Endothelial cell of umbilical vein (primary cell): ENCODE results near the gene CIITA. TPM values are rescaled to one million over a fixed set of nuclear protein-coding genes. Genes with fewer than 3 reads are reported as not detected.

Experiments used
- BruUV-seq: library from RNA; stranded (reverse); fragments of 400-500 nt; replicated peaks from 2 replicates; lab custom pipeline; 2021; lab: Mats Ljungman, UMichigan
- CTCF ChIA-PET: fragments of 300-600, 350-600 bp; sonication (Branson Sonifier 250); formaldehyde crosslinking; loops from one replicate; lab custom pipeline; 2021; ENCODE audit warnings: antibody characterized with exemption, inconsistent platforms; lab: Charles Lee
- POLR2A ChIA-PET: fragments of 300-600, 350-600 bp; sonication (Branson Sonifier 250); formaldehyde crosslinking; loops from one replicate; lab custom pipeline; 2021; ENCODE audit warnings: antibody characterized with exemption, inconsistent platforms; lab: Charles Lee
- DNase-seq: peaks from one replicate; pipeline ENCODE4 v3.0.0-alpha.2; 2011; ENCODE audit warnings: low read depth, low spot score
- FAIRE-seq: peaks from 2 replicates; lab custom pipeline; 2011; peaks lifted over from hg19 to GRCh38; lab: Jason Lieb, UNC
- H2AFZ ChIP-seq: 2 replicates; pipeline ENCODE4 v1.6.0; 2012; ENCODE audit warnings: low read depth, low read length, control low read depth, inconsistent platforms
- H3K27ac ChIP-seq: 2 replicates; pipeline ENCODE4 v1.5.1; 2011; ENCODE audit warnings: low read depth, mild to moderate bottlenecking, control low read depth, low read length, moderate library complexity; ENCODE audit not compliant: insufficient read depth
- H3K27me3 ChIP-seq, 2 experiments: 2 replicates each; pipeline versions ENCODE4 v1.6.0 to v1.6.1; 2011; ENCODE audit warnings: low read length in 2 of 2, mixed read lengths in 1 of 2; ENCODE audit not compliant: control insufficient read depth in 2 of 2, insufficient read depth in 2 of 2
- H3K36me3 ChIP-seq, 2 experiments: 2 replicates in 1 of 2; 3 replicates in 1 of 2; pipeline ENCODE4 v1.5.1; 2011; ENCODE audit warnings: low read length in 2 of 2, mild to moderate bottlenecking in 1 of 2, moderate library complexity in 1 of 2; ENCODE audit not compliant: control insufficient read depth in 2 of 2, insufficient read depth in 2 of 2; ENCODE audit errors: extremely low read depth in 1 of 2
- H3K4me1 ChIP-seq: 3 replicates; pipeline ENCODE4 v1.5.1; 2011; ENCODE audit warnings: mild to moderate bottlenecking, low read length; ENCODE audit not compliant: control insufficient read depth, insufficient read depth; ENCODE audit errors: extremely low read depth
- H3K4me2 ChIP-seq: 2 replicates; pipeline ENCODE4 v1.6.1; 2011; ENCODE audit warnings: low read length, control low read depth, mixed read lengths; ENCODE audit not compliant: insufficient read depth
- H3K4me3 ChIP-seq, 3 experiments: fragments of 200-600 bp in 1 of 3; sonication (generic), shearing (Covaris generic) in 1 of 3; replicated peaks in 1 of 3; 2 replicates each; pipeline ENCODE4 v1.5.1; 2011 to 2016; ENCODE audit warnings: control low read depth in 3 of 3, low read length in 3 of 3, mild to moderate bottlenecking in 2 of 3, inconsistent platforms in 1 of 3, low read depth in 1 of 3, moderate library complexity in 1 of 3; ENCODE audit not compliant: insufficient read depth in 1 of 3
- H3K79me2 ChIP-seq: 2 replicates; pipeline ENCODE4 v1.6.0; 2012; ENCODE audit warnings: low read length, inconsistent platforms; ENCODE audit not compliant: control insufficient read depth, insufficient read depth
- H3K9ac ChIP-seq: replicated peaks from 2 replicates; pipeline ENCODE3; 2011; ENCODE audit warnings: low read length, control low read depth; ENCODE audit not compliant: insufficient read depth; ENCODE audit errors: extremely low read depth
- H3K9me1 ChIP-seq: replicated peaks from 3 replicates; pipeline ENCODE4 v1.6.0; 2011; ENCODE audit warnings: mild to moderate bottlenecking, low read length; ENCODE audit not compliant: control insufficient read depth, insufficient read depth; ENCODE audit errors: extremely low read depth
- H3K9me3 ChIP-seq: replicated peaks from 2 replicates; pipeline ENCODE4 v1.5.1; 2012; ENCODE audit warnings: low read length, inconsistent platforms; ENCODE audit not compliant: control insufficient read depth, insufficient read depth
- H4K20me1 ChIP-seq: replicated peaks from 2 replicates; pipeline ENCODE3; 2011; ENCODE audit warnings: mild to moderate bottlenecking, low read length; ENCODE audit not compliant: control insufficient read depth, insufficient read depth; ENCODE audit errors: extremely low read depth
- EZH2 ChIP-seq: IDR thresholded peaks from 2 replicates; pipeline ENCODE4 v1.6.1; 2012; ENCODE audit warnings: borderline replicate concordance, low read depth, mild to moderate bottlenecking, moderate library complexity, low read length, inconsistent platforms; ENCODE audit not compliant: severe bottlenecking
- FOS ChIP-seq: IDR thresholded peaks from 2 replicates; pipeline ENCODE4 v1.6.1; 2011; ENCODE audit warnings: mild to moderate bottlenecking, low read length, moderate library complexity, borderline replicate concordance; ENCODE audit not compliant: insufficient read depth
- GATA2 ChIP-seq: IDR thresholded peaks from 2 replicates; pipeline ENCODE4 v1.7.0; 2011; ENCODE audit warnings: low read depth, mild to moderate bottlenecking, moderate library complexity, mixed read lengths, low read length; ENCODE audit not compliant: insufficient read length, insufficient read depth
- JUN ChIP-seq: IDR thresholded peaks from 2 replicates; pipeline ENCODE4 v1.6.1; 2011; ENCODE audit warnings: borderline replicate concordance, low read depth; ENCODE audit not compliant: insufficient read length, insufficient read depth
- MYC ChIP-seq: IDR thresholded peaks from one replicate; pipeline ENCODE4 v1.6.1; 2011; ENCODE audit warnings: mild to moderate bottlenecking, low read depth, low read length
- POLR2A ChIP-seq: IDR thresholded peaks from 2 replicates; pipeline ENCODE4 v1.6.1; 2012; ENCODE audit warnings: low read depth, mild to moderate bottlenecking, control low read depth, low read length
- POLR2AphosphoS5 ChIP-seq: IDR thresholded peaks from 2 replicates; pipeline ENCODE4 v1.6.1; 2012; ENCODE audit warnings: low read depth, mild to moderate bottlenecking, control low read depth, low read length, moderate library complexity; ENCODE audit not compliant: insufficient read depth
- dilution Hi-C: fragments of 300-500 bp; cut with MboI; formaldehyde crosslinking; loops from one replicate; pipeline ENCODE4 v1.15.0; 2019; ENCODE audit warnings: low sequenced_read_pairs; ENCODE audit not compliant: extremely low pct_ligation_motif_present
- intact Hi-C: fragments of 100-400 bp; cut with micrococcal nuclease; formaldehyde crosslinking; loops from one replicate; pipeline ENCODE4 v1.10.0; 2022
- polyA plus RNA-seq, 4 experiments: library from polyadenylated mRNA; depleted of rRNA in 3 of 4; stranded (reverse) in 3 of 4; unstranded in 1 of 4; fragments of >200 nt; gene quantifications; 2 replicates each; pipeline versions ENCODE4 v1.2.1 to v1.2.3, GENCODE V29; 2011 to 2012; ENCODE audit warnings: missing spikeins in 1 of 4
- total RNA-seq: library from RNA; stranded (reverse); gene quantifications from 2 replicates; pipeline ENCODE4 v1.2.3, GENCODE V29; 2021
- TF ChIP-seq, protein P1 (sequence below), 2 donors: IDR thresholded peaks; 1 replicate in 1 of 2; 2 replicates in 1 of 2; pipeline ENCODE4 v1.5.1; 2011; ENCODE audit warnings: low read length in 2 of 2, mild to moderate bottlenecking in 2 of 2, moderate library complexity in 2 of 2, control low read depth in 1 of 2, inconsistent platforms in 1 of 2, low read depth in 1 of 2; ENCODE audit not compliant: insufficient read depth in 1 of 2; ENCODE audit errors: extremely low read depth in 1 of 2
- TF ChIP-seq, protein P2 (sequence below): IDR thresholded peaks from 2 replicates; pipeline ENCODE4 v1.6.1; 2011; ENCODE audit not compliant: insufficient read depth, insufficient read length

CIITA gene
- total and polyA plus RNA-seq, 2 donors (not counting 3 experiments of a cell fraction or from before 2014, with no cell fraction given): not detected

DNA sequence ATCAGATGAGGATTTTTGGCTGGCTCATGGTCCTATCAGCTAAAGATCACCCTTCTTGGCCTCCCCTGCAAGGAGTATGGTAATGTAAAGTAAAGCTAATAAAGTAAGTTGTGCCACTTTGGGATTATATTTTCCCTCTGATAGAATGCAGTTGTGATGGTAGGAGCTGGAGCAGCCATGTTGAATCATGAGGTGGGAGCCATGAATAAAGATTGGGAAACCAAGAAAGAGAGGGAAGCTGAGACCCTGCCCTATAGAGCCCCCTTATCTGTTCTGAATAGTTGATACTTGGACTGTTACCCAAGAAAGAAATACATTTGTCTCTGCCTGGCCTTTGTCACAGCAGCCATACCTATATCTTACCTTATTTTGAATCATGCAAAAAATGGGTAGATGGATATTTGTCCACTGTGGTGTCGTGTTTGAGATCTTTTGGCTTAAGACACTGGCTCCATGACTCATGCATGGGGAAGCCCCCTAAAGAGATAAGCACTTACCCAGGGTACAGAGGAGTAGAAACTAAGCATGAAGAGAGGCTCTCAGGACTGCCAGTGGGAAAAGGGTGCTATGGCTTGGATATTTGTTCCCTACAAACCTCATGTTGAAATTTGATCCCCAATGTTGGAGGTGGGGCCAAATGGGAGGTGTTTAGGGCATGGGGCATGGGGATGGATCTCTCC is 40.7 kb upstream of the CIITA start:
- no peaks in the 10 kb centered on the region for H3K27me3 ChIP-seq
- dilution Hi-C loops: no loop called here
- FAIRE-seq (no peak), DNase-seq (no peak)
- POLR2A ChIA-PET: no interaction called here
- CTCF ChIA-PET: no interaction called here
- H3K4me1 ChIP-seq: no peaks in the 10 kb centered on the region
- no peak overlapping the region for H2AFZ ChIP-seq
- no peaks in the 10 kb centered on the region for H3K36me3 ChIP-seq
- H3K9me1 ChIP-seq: no peaks in the 10 kb centered on the region
- no peaks in the 10 kb centered on the region for H3K9me3 ChIP-seq
- no TSS peak for BruUV-seq
- H4K20me1 ChIP-seq: no peaks in the 10 kb centered on the region
- no peak overlapping the region for H3K27ac ChIP-seq
- H3K4me3 ChIP-seq: no peak overlapping the region
- intact Hi-C loops: no loop called here
- H3K79me2 ChIP-seq: no peaks in the 10 kb centered on the region
- no peak overlapping the region for H3K9ac ChIP-seq
- TF ChIP-seq POLR2A (no peak), FOS (no peak), POLR2AphosphoS5 (no peak), GATA2 (no peak), MYC (no peak), JUN (no peak), EZH2 (no peak)
- TF ChIP-seq, protein P1, sequence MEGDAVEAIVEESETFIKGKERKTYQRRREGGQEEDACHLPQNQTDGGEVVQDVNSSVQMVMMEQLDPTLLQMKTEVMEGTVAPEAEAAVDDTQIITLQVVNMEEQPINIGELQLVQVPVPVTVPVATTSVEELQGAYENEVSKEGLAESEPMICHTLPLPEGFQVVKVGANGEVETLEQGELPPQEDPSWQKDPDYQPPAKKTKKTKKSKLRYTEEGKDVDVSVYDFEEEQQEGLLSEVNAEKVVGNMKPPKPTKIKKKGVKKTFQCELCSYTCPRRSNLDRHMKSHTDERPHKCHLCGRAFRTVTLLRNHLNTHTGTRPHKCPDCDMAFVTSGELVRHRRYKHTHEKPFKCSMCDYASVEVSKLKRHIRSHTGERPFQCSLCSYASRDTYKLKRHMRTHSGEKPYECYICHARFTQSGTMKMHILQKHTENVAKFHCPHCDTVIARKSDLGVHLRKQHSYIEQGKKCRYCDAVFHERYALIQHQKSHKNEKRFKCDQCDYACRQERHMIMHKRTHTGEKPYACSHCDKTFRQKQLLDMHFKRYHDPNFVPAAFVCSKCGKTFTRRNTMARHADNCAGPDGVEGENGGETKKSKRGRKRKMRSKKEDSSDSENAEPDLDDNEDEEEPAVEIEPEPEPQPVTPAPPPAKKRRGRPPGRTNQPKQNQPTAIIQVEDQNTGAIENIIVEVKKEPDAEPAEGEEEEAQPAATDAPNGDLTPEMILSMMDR (IDR thresholded peaks at IDR 0.05; ENCODE audit: extremely low read depth in 1 of 2, insufficient read depth in 1 of 2, low read depth in 1 of 2, low read length in 2 of 2): no peak
- TF ChIP-seq, protein P2, sequence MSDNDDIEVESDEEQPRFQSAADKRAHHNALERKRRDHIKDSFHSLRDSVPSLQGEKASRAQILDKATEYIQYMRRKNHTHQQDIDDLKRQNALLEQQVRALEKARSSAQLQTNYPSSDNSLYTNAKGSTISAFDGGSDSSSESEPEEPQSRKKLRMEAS: no peak
- no peak overlapping the region for H3K4me2 ChIP-seq
